Stimulated activated CD8-positive, alpha-beta memory T cell treated with anti-CD3 and anti-CD28 coated beads, Interleukin-15, amount 100 ng/mL, for 1 hour (primary cell): ENCODE measurements around the gene SGSM2.
A peak's percentile ranks its signal among the peaks of the same experiment; 100 is the strongest.

Experiments
- DNase-seq: peaks from one replicate; pipeline ENCODE4 v3.0.0-alpha.2; 2020; ENCODE audit warnings: low read depth

Gene SGSM2

GRCh38 chr17:2386400-2387085 lies 49.2 kb downstream of the SGSM2 start:
- no peak for DNase-seq

- DNase-seq, result no peak
Observed at GRCh38 chr17:2387086-2388019, 50.1 kb downstream of the SGSM2 start.

GRCh38 chr17:2388020-2388682 lies 50.9 kb downstream of the SGSM2 start:
- DNase-seq, result no peak

- DNase-seq, result no peak
Observed at GRCh38 chr17:2388683-2389055, 51.4 kb downstream of the SGSM2 start.

GRCh38 chr17:2390199-2390836 lies 53.0 kb downstream of the SGSM2 start:
- DNase-seq, result no peak

GRCh38 chr17:2391597-2392251 lies 54.4 kb downstream of the SGSM2 start:
- DNase-seq, result no peak

DNA sequence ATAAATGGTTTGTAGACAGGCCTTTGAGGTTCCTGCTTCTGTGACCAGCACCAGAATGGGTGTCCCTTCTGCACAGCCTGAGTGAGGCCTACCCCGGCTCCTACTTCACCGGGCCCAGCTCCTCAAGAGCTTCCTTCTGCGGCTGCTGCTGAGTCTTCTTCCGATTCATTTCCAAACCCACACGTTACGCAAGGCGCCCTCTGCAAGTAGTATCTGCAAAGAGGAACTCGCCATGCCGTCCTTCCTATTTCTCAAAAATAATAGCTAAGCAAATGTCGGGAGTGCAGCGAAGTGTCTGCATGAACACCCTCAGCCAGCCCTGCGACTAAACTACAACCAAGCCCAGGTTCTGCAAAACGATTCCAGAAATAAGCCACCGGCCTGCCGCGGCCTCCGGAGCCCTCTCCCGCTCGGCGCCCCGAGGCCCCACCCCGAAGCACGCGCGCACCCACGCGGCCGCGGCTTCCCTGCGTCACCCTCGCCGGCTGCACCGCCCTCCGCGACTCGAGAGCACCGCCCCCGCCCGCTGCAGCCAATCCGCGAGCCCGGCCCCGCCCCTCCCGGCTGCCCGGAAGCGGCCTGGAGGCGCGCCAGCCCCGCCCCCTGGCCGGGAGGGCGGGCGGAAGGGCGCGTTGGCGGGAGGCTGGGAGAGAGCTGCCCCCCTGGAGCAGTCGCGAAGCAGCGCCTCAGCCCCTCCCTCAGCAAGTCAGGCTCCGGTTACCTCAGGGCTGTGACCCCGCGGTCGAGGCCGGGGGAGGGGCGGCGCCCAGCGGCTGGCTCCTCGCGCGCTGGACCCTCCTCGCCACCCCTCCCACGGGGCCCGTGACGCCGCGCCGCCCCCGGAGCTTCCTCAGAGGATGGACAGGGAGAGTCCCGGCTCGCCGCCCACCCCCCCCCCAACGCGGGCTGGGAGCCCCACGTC lies 55.2 kb downstream of the SGSM2 start:
- DNase-seq, result peak; percentile 93

- DNase-seq, result peak; percentile 72
Observed at GRCh38 chr17:2393174-2393953, 56.1 kb downstream of the SGSM2 start.

DNA sequence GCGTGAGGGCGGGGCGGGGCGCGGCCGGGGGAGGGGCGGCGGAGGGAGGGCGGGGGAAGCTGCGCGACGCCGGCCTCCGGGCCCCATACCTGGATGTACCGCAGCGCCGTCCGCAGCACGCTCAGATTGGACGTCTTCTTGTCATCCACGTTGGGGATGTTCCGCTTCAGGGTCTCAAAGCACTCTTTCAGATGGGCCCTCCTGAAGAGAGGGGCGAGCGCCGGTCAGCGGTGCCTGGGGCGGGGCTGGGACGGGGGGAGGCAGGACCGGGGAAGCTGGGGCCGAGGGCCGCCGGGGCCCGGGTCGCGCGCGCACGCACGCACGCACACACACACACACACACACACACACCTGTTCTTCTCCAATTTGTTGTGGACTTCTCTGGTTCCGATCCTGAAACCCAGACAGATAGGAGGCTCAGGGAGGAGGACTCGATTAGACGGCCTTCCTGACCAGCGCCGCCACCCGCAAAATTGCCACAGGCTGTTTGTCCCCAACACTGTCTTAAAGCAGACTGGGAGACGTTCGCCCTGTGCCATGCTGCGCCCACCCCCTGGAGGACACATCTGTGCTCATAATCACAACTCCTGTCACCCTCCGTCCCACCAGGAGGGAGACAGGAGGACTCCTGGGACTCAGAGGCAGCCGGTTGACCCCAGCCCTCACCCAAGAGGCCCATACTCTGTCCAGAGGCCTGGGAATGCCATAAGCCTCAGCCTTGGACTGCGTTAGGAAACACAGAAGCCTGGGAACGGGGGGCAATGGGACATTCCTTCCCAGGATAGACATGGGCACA lies 56.9 kb downstream of the SGSM2 start:
- no peak for DNase-seq

DNA sequence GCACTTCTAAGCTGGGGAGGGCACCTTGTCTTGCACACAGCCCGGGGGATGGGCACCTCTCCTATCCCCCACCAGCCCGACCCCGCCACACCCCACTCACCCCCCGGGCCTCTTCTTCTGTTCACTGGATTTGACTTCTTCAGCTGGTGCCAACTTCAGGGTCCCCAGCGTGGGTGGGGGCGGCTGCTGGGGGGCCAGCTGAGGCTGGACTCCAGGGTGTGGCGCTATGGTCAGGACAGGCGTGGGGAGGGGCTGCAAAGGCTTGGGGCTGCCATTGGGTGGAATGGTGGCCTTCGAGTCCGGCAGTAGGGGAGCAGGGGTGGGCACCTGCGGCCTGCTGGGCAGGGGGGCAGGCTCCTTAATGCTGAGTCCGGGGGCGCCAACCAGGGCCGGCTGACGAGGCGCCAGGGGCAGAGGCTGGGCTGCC lies 57.5 kb downstream of the SGSM2 start:
- DNase-seq, result no peak

DNA sequence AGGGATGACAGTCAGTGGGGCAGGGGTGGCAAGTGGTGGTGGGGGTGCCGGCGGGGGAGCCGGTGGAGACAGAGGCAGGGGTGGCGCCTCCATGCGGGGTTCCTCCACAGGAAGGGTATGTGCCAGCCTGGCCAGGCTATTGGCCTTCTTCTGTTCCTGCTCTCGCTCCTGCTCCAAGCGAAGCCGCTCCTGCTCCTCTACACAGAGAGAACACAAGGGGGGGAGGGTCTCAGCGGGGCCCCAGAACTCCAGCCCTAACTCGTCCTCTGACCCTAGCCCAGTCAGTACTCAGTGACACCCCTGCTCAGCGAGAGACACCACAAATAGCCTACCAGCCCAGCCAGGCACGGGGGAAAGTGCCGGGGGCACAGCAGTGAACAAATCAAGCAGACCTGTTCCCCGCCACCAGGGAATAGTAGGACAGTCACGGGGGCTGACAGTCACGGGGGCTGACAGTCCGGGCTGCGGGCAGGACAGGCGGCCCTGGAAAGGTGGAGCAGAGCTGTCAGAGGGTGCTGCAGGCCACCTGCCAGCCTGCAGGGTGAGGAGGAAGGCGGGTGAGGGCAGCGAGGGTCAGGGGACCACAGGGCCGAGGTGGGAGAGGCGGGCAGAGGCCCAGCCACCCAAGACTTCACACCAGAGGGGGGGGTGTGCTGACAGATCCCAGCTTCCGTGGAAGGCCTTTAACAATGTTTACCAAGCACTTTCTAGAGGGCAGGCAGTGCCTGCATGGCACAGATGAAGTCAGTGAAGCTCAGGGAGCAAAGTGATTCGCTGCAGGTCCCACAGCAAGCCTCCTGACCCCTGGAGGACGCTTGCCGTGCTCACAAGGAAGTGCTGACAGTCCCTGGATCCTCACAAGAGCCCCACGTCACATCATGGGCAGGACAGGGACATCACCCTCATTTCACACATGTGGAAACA lies 58.2 kb downstream of the SGSM2 start:
- DNase-seq, result no peak

DNA sequence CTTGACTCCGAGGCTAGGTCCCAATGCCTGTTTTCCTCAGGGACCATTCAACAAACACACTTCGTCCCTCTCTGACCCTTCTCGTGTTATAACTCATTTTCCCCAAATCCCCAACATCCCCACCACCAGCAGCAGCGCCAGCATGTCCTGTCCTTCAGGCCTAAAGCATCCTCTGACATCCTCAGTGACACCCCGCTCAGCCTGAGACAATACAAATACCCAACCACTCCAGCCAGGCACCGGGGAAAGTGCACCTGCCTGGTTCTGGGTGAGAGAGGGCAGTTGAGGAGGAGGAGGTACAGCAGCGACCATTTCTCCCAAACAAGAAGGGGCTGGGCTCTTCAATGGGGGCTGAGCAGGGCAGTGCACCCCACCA lies 58.9 kb downstream of the SGSM2 start:
- no peak for DNase-seq

DNA sequence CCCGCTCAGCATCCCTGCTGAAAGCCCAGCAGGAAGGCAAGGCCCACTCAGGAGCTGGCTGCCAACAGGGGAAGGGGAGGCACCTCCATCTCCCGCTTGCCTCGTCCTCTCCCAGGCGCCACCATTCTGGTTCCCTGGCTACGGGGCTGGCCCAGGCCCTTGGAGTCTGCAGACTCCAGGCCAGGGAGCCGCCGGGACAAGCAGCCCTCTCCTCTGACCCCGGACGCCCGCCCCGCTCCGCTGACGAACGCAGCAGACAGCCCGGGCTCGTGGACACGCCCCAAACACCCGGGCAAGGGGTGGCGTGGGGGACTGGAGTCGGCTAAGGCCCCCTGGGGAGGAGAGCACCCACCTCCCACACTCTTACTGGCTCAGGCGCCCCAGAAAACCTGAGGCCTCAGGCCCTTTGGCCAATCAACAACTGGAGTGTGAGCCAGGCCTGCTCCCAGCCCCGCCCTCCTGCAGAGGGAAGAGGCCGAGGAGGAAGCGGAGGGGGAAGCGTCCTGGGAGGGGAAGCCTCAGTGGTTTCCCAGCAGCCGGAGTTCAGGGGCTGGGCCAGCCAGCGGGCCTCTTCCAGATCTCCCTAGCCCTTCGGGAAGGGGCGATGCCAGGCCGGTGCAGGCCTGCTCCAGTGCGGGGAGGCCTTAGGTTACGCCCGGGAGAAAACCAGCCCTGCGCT lies 59.4 kb downstream of the SGSM2 start:
- DNase-seq, result no peak

DNA sequence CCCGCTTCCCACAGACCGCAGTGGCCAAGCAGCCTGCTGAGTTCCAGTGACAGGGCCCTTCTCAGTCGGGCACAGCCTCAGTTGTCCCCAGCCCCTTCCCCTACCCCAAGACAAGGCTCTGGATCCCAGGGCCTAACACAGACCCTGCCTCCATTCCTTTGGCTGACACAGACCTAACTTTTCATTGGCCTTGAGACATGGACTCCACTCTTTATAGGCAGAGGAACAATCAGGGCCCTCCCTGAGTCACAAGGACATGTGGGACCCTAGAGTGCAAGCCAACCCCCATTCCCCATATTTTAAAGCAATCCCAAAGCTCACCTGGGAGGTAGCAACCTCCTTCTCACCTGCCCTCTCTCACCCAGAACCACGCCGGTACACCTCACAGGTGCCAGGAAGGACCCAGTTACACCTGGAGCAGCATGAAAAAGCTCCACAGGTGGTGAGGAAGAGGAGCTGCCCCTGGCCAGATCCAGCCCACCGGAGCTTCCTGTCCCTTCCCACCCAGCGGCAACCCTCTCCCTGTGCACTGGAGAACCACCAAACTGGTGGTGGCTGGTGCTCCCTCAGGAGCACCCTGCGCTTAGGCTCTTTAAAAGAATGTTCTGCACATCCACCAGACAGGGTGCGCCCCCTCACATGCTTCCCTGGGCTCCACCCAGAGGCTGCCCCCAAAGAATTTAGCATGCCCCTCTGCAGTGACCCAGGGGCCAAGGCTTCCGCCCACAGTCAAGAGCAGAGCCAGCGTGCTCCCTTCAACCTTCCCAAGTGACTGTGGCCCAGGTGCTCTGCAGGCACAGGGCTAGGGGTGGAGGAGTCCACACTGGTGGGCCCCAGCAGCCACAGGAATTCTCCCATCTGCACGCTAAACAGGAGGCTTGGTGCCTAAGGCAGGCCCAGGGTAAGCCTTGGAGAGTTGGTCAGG lies 60.2 kb downstream of the SGSM2 start:
- no peak for DNase-seq

DNA sequence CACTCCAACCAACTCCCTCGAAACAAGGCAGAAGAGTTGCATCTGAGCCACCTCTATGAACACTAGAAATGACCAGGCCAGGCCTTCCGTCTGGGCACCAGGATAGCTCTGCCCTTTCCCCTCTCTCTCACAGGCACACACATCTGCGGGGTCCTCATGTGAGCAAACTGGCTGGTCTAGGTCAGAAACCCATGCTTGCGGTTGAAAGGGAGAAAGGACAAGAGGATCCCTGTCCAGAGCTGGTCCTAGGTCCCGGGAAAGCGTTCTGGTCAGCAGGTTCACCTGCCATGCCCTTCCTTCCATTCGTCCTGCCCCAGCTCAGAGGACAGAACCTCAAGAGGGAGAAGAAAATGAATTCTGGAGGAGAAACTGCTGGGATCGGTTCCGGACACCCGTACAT lies 60.9 kb downstream of the SGSM2 start:
- no peak for DNase-seq
